ENCODE results near the gene RPL7A.
"Not testable (repeated sequence)": the region's sequence is repeated elsewhere in the genome, so short reads cannot be mapped to it uniquely, and the experiment has no call there.

RPL7A gene

GRCh38 chr9:133347985-133348717 lies at the start of gene RPL7A, which contains the start of gene MED22:
TSS of gene RPL7A (plus strand) at chr9:133348218. CDS start at chr9:133348244, 26 bp downstream.
TSS of gene MED22 (minus strand) at chr9:133348131. CDS start at chr9:133346662, 1,469 bp downstream.
- peak; percentile 78 for DNase-seq (ENCODE audit: low read depth)

- not testable (repeated sequence) for DNase-seq (ENCODE audit: low read depth)
Observed at GRCh38 chr9:133299996-133300395, 48.0 kb upstream of the RPL7A start.

GRCh38 chr9:133301253-133302230 lies 46.5 kb upstream of the RPL7A start:
- no peak for DNase-seq (ENCODE audit: low read depth)

- no peak for DNase-seq (ENCODE audit: low read depth)
Observed at GRCh38 chr9:133303266-133304157, 44.5 kb upstream of the RPL7A start.

GRCh38 chr9:133304158-133304470 lies 43.9 kb upstream of the RPL7A start:
- no peak for DNase-seq (ENCODE audit: low read depth)

- no peak for DNase-seq (ENCODE audit: low read depth)
Observed at GRCh38 chr9:133304477-133305377, 43.3 kb upstream of the RPL7A start.

GRCh38 chr9:133305731-133306130 lies 42.3 kb upstream of the RPL7A start:
- no peak for DNase-seq (ENCODE audit: low read depth)

GRCh38 chr9:133306242-133307204 lies 41.5 kb upstream of the RPL7A start:
- no peak for DNase-seq (ENCODE audit: low read depth)

GRCh38 chr9:133307301-133307700 lies 40.7 kb upstream of the RPL7A start:
- no peak for DNase-seq (ENCODE audit: low read depth)

GRCh38 chr9:133309608-133310007 lies 38.4 kb upstream of the RPL7A start:
- no peak for DNase-seq (ENCODE audit: low read depth)

GRCh38 chr9:133315997-133316396 lies 32.0 kb upstream of the RPL7A start:
- DNase-seq (ENCODE audit: low read depth) = no peak

- not testable (repeated sequence) for DNase-seq (ENCODE audit: low read depth)
Observed at GRCh38 chr9:133317551-133317950, 30.5 kb upstream of the RPL7A start.

GRCh38 chr9:133320421-133320881 lies 27.6 kb upstream of the RPL7A start:
- no peak for DNase-seq (ENCODE audit: low read depth)

GRCh38 chr9:133321411-133321935 lies 26.5 kb upstream of the RPL7A start:
- no peak for DNase-seq (ENCODE audit: low read depth)

- no peak for DNase-seq (ENCODE audit: low read depth)
Observed at GRCh38 chr9:133322701-133323100, 25.3 kb upstream of the RPL7A start.

GRCh38 chr9:133323211-133323610 lies 24.8 kb upstream of the RPL7A start:
- DNase-seq (ENCODE audit: low read depth) = no peak

- no peak for DNase-seq (ENCODE audit: low read depth)
Observed at GRCh38 chr9:133323991-133324703, 23.9 kb upstream of the RPL7A start.

GRCh38 chr9:133327021-133327420 lies 21.0 kb upstream of the RPL7A start:
- DNase-seq (ENCODE audit: low read depth) = not testable (repeated sequence)

Data from GM04503 (cell line).